CD14-positive monocyte (primary cell): ENCODE results near the gene PON2. TPM values are rescaled to one million over a fixed set of nuclear protein-coding genes. Genes with fewer than 3 reads are reported as not detected.

Source experiments
- DNase-seq, 3 donors: peaks; one replicate each; pipeline ENCODE4 v3.0.0-alpha.2; 2011 to 2022
- H2AFZ ChIP-seq: 2 replicates; pipeline ENCODE4 v1.6.0; 2012; ENCODE audit warnings: mild to moderate bottlenecking, low read depth, low read length, inconsistent platforms; ENCODE audit not compliant: insufficient read depth, poor library complexity, severe bottlenecking
- H3K27ac ChIP-seq, 2 donors: 1 replicate in 1 of 2; 2 replicates in 1 of 2; pipeline ENCODE4 v1.5.1; 2012 to 2013; ENCODE audit warnings: low read length in 2 of 2, control low read depth in 1 of 2, inconsistent platforms in 1 of 2, low read depth in 1 of 2, mild to moderate bottlenecking in 1 of 2
- H3K27me3 ChIP-seq, 2 donors: one replicate each; pipeline versions ENCODE4 v1.6.0 to v1.6.1; 2011 to 2013; ENCODE audit warnings: low read length in 2 of 2; ENCODE audit not compliant: control insufficient read depth in 2 of 2, insufficient read depth in 2 of 2
- H3K36me3 ChIP-seq, 2 donors: replicated peaks in 1 of 2; 1 replicate in 1 of 2; 2 replicates in 1 of 2; pipeline versions ENCODE4 v1.5.1 to v1.6.1; 2012 to 2013; ENCODE audit warnings: low read length in 2 of 2, control low read depth in 1 of 2, inconsistent platforms in 1 of 2, mild to moderate bottlenecking in 1 of 2; ENCODE audit not compliant: insufficient read depth in 2 of 2, control insufficient read depth in 1 of 2
- H3K4me1 ChIP-seq, 2 donors: 1 replicate in 1 of 2; 2 replicates in 1 of 2; pipeline versions ENCODE4 v1.5.1 to v1.6.1; 2012 to 2013; ENCODE audit warnings: low read length in 2 of 2, control low read depth in 1 of 2, inconsistent platforms in 1 of 2, mild to moderate bottlenecking in 1 of 2, moderate library complexity in 1 of 2; ENCODE audit not compliant: insufficient read depth in 2 of 2, control insufficient read depth in 1 of 2
- H3K4me2 ChIP-seq: replicated peaks from 2 replicates; pipeline ENCODE3; 2012; ENCODE audit warnings: low read length, moderate library complexity, mild to moderate bottlenecking; ENCODE audit not compliant: poor library complexity, severe bottlenecking; ENCODE audit errors: extremely low read depth
- H3K4me3 ChIP-seq, 3 experiments: fragments of 200-600 bp in 1 of 3; sonication (generic) in 1 of 3; replicated peaks in 1 of 3; 1 replicate in 2 of 3; 2 replicates in 1 of 3; pipeline ENCODE4 v1.5.1; 2011 to 2013; ENCODE audit warnings: low read length in 3 of 3, mild to moderate bottlenecking in 3 of 3, control low read depth in 2 of 3, low read depth in 2 of 3, inconsistent platforms in 1 of 3, moderate library complexity in 1 of 3
- H3K79me2 ChIP-seq: 2 replicates; pipeline ENCODE4 v1.6.0; 2012; ENCODE audit warnings: mild to moderate bottlenecking, control low read depth, inconsistent platforms, low read length, moderate library complexity; ENCODE audit not compliant: insufficient read depth
- H3K9ac ChIP-seq: 2 replicates; pipeline ENCODE4 v1.6.0; 2017; ENCODE audit warnings: low read length, mild to moderate bottlenecking; ENCODE audit not compliant: insufficient read depth, poor library complexity, severe bottlenecking
- H3K9me3 ChIP-seq, 2 donors: replicated peaks in 1 of 2; 1 replicate in 1 of 2; 2 replicates in 1 of 2; pipeline versions ENCODE4 v1.5.1 to v1.6.1; 2012 to 2013; ENCODE audit warnings: low read length in 2 of 2, control low read depth in 1 of 2; ENCODE audit not compliant: control insufficient read depth in 1 of 2, insufficient read depth in 1 of 2
- H4K20me1 ChIP-seq: 2 replicates; pipeline ENCODE4 v1.6.0; 2012; ENCODE audit warnings: mild to moderate bottlenecking, low read length, control low read depth, moderate library complexity; ENCODE audit not compliant: insufficient read depth
- H3K27ac Mint-ChIP-seq, 7 donors: one replicate each; pipeline ENCODE4 v1.8.0; 2020; ENCODE audit warnings: mild to moderate bottlenecking in 7 of 7, mixed read lengths in 7 of 7, moderate library complexity in 6 of 7, inconsistent platforms in 2 of 7
- H3K27me3 Mint-ChIP-seq, 3 donors: one replicate each; pipeline ENCODE4 v1.8.0; 2021 to 2022; ENCODE audit warnings: low read depth in 3 of 3, mild to moderate bottlenecking in 3 of 3, mixed read lengths in 3 of 3, moderate library complexity in 3 of 3, inconsistent platforms in 1 of 3
- H3K36me3 Mint-ChIP-seq, 2 donors: one replicate each; pipeline ENCODE4 v1.8.0; 2020; ENCODE audit warnings: mixed read lengths in 2 of 2, inconsistent platforms in 1 of 2, mild to moderate bottlenecking in 1 of 2
- H3K4me1 Mint-ChIP-seq: one replicate; pipeline ENCODE4 v1.8.0; 2020; ENCODE audit warnings: mild to moderate bottlenecking, mixed read lengths
- H3K4me3 Mint-ChIP-seq, 2 donors: one replicate each; pipeline ENCODE4 v1.8.0; 2020; ENCODE audit warnings: mild to moderate bottlenecking in 2 of 2, mixed read lengths in 2 of 2, moderate library complexity in 1 of 2
- H3K9me3 Mint-ChIP-seq, 7 donors: one replicate each; pipeline ENCODE4 v1.8.0; 2020 to 2022; ENCODE audit warnings: mixed read lengths in 7 of 7, mild to moderate bottlenecking in 6 of 7, moderate library complexity in 6 of 7, inconsistent platforms in 2 of 7
- whole genome bisulfite sequencing: methylation state at CpG from one replicate; pipeline ENCODE4 v1.1.5; 2013; ENCODE audit warnings: missing lambda C conversion rate; ENCODE audit not compliant: insufficient coverage; 5-methylcytosine and 5-hydroxymethylcytosine counted together
- intact Hi-C, 2 donors: fragments of 100-400 bp; cut with micrococcal nuclease; formaldehyde crosslinking; loops; one replicate each; pipeline versions ENCODE4 v1.15.0 to v1.15.1; 2023
- polyA plus RNA-seq, 3 donors: library from polyadenylated mRNA; depleted of rRNA in 1 of 3; unstranded in 2 of 3; stranded (reverse) in 1 of 3; fragments of 300-500 nt in 2 of 3; fragments of >200 nt in 1 of 3; fragmentation: Illumina TruSeq in 2 of 3; gene quantifications; 1 replicate in 2 of 3; 2 replicates in 1 of 3; pipeline ENCODE4 v1.2.3, GENCODE V29; 2012 to 2021
- TF ChIP-seq, protein P1 (sequence below): fragments of 200-600 bp; IDR thresholded peaks from one replicate; pipeline ENCODE4 v1.8.0; 2022; ENCODE audit warnings: antibody characterized with exemption, mild to moderate bottlenecking

PON2 gene
- polyA plus RNA-seq, 3 donors: 11.5 to 14.7 (median 14.4) TPM

- no peaks in the 10 kb centered on the region for H3K36me3 ChIP-seq
- no peak overlapping the region for H3K27ac ChIP-seq
- Mint-ChIP-seq H3K4me3 (no peak overlapping the region), H3K27me3 (peaks cover 0 to 2% (median 1%) of the 10 kb centered on the region in 3 donors), H3K9me3 (peaks cover 11 to 20% (median 17%) of the 10 kb centered on the region in 7 donors), H3K4me1 (no peaks in the 10 kb centered on the region), H3K36me3 (no peaks in the 10 kb centered on the region), H3K27ac (no peak overlapping the region)
- no peaks in the 10 kb centered on the region for H3K4me1 ChIP-seq
- H4K20me1 ChIP-seq: no peaks in the 10 kb centered on the region
- H3K4me3 ChIP-seq: no peak overlapping the region
- DNase-seq: no peak
- H3K27me3 ChIP-seq: no peaks in the 10 kb centered on the region
- no peaks in the 10 kb centered on the region for H3K79me2 ChIP-seq
- intact Hi-C loops: no loop called here
- H3K9me3 ChIP-seq: peaks cover 0 to 18% of the 10 kb centered on the region in 2 donors
- H3K9ac ChIP-seq: no peak overlapping the region
- no peak overlapping the region for H3K4me2 ChIP-seq
- TF ChIP-seq, protein P1, sequence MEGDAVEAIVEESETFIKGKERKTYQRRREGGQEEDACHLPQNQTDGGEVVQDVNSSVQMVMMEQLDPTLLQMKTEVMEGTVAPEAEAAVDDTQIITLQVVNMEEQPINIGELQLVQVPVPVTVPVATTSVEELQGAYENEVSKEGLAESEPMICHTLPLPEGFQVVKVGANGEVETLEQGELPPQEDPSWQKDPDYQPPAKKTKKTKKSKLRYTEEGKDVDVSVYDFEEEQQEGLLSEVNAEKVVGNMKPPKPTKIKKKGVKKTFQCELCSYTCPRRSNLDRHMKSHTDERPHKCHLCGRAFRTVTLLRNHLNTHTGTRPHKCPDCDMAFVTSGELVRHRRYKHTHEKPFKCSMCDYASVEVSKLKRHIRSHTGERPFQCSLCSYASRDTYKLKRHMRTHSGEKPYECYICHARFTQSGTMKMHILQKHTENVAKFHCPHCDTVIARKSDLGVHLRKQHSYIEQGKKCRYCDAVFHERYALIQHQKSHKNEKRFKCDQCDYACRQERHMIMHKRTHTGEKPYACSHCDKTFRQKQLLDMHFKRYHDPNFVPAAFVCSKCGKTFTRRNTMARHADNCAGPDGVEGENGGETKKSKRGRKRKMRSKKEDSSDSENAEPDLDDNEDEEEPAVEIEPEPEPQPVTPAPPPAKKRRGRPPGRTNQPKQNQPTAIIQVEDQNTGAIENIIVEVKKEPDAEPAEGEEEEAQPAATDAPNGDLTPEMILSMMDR: no peak
- no peak overlapping the region for H2AFZ ChIP-seq
- 92% methylated on average over 18 of the region's 18 CpGs for WGBS
Observed at GRCh38 chr7:95376632-95377400, 58.0 kb downstream of the PON2 start.

DNA sequence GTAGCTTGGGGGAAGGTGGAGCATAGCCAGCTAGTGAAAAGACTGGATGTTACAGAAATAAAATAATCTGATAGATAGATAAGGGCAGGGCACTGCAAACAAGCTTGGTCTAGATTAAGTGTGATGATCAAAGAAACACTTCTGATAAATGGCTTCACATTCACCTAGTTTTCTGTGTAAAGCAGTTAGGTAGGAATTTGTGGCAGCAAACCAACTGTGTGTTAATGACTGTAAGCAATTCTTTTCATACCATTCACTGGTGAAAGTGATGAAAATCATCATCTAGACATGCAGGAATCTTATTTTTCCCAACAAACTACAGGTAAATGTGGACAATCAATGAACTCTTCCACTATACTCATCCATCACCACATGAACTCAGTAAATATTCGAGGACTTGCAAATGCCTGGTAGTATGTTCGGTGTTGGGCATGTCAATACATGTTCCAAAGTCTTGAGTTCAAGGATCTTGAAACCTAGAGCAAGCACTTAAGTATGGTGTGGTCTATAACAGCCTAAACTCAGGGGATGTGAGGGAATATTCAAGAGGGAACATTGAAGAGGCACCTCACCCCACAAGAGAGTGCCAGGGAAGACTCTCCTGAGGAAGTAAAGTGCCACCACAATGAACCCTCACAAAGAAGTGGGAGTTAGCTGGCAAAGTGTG is 59.1 kb downstream of the PON2 start:
- no peak overlapping the region for H3K27ac ChIP-seq
- TF ChIP-seq, protein P1: no peak
- no peaks in the 10 kb centered on the region for H3K27me3 ChIP-seq
- Mint-ChIP-seq H3K27me3 (peaks cover 0 to 2% (median 1%) of the 10 kb centered on the region in 3 donors), H3K4me3 (no peak overlapping the region), H3K27ac (no peak overlapping the region), H3K4me1 (no peaks in the 10 kb centered on the region), H3K9me3 (peaks cover 8 to 17% (median 15%) of the 10 kb centered on the region in 7 donors), H3K36me3 (no peaks in the 10 kb centered on the region)
- no peak overlapping the region for H2AFZ ChIP-seq
- no peak overlapping the region for H3K9ac ChIP-seq
- H3K9me3 ChIP-seq: peaks cover 0 to 18% of the 10 kb centered on the region in 2 donors
- no CpG with 5 or more reads among the region's 2 CpGs for WGBS
- H3K4me3 ChIP-seq: no peak overlapping the region
- no peak for DNase-seq
- H3K79me2 ChIP-seq: no peaks in the 10 kb centered on the region
- H3K36me3 ChIP-seq: no peaks in the 10 kb centered on the region
- H3K4me1 ChIP-seq: no peaks in the 10 kb centered on the region
- H4K20me1 ChIP-seq: no peaks in the 10 kb centered on the region
- intact Hi-C loops: no loop called here
- no peak overlapping the region for H3K4me2 ChIP-seq
